Activated CD4-positive, alpha-beta T cell treated with anti-CD3 and anti-CD28 coated beads for 48 hours (primary cell): ENCODE measurements around the gene COL1A1.

Source experiments
- DNase-seq: peaks from one replicate; pipeline ENCODE4 v3.0.0-alpha.2; 2020

COL1A1 gene

GRCh38 chr17:50185631-50186471 lies 15.6 kb downstream of the COL1A1 start:
- no peak for DNase-seq

GRCh38 chr17:50184611-50185398 lies 16.6 kb downstream of the COL1A1 start:
- DNase-seq: no peak

DNA sequence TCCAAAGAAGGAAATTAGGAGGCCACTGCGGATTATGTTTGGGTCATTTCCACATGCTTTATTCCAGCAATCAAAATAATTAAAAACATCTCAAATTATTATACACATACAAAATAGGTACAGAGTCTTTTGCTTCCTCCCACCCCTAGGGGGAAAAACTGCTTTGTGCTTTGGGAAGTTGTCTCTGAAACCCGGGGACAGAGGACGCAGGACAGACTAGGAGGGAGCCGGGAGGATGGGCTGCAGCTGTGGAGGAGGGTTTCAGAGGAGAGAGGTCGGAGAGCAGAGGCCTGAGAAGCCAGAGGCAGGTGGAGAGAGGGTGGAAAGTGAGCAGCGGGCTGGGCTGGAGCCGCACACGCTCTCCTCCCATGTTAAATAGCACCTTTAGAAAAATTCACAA lies 17.4 kb downstream of the COL1A1 start:
- no peak for DNase-seq

DNA sequence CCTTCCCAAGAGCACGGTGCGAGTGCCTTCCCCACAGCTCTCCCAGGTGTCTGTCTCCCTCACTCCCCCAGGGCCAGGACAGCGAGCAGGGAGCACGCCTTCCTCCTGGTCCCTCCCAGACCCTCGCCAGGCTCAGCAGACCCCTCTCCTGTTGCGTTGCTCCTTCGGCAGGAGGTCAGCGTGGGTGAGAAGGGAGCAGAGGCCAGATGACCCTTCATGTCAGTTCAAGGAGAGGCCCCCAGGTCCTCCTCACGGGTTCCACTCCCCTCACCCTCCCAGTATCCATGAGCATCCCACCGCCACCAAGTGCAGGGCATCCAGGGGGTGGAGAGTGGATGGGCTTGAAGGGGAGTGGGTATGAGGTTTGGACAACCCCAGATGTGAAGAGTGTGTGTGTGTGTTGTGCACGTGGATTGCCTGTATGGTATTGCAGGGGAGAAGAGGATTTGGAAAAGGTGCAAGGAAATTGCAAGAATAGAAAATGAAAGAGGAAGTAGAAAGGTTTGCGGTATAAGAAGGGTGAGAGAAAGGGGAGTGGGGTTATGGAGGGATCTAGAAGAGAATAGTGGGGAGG lies 17.9 kb downstream of the COL1A1 start:
- no peak for DNase-seq

DNA sequence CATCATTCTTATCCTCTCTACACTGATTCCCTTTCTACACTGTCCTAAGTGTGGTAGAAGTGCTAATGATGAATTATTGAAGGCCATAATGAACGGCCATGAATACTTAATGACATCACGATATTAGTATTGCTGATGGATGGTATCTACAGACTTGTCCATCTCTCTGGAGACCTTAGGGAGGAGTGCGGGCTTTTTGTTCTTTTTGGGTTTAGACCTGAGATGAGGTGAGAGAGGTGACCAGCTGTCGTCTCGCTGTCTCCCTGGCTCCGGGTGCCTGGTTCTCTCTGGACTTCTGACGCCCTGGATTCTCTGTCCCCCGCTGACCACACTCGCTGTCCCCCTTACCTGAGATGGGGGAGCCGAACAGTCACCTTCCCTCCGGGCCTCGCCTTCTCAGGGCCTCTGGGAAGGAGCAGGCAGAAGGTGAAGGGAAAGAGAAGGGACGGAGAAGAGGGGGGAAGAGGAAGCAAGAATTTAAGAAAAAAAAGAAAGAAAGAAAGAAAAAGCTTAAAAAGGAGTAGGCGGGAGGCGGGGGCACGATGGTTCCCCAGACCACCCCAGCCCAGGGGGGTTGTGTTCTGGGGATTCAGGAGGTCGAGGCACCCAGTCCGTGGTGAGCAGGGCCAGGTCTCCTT lies 18.5 kb downstream of the COL1A1 start:
- DNase-seq: no peak

GRCh38 chr17:50181591-50182560 lies 19.6 kb downstream of the COL1A1 start:
- no peak for DNase-seq

DNA sequence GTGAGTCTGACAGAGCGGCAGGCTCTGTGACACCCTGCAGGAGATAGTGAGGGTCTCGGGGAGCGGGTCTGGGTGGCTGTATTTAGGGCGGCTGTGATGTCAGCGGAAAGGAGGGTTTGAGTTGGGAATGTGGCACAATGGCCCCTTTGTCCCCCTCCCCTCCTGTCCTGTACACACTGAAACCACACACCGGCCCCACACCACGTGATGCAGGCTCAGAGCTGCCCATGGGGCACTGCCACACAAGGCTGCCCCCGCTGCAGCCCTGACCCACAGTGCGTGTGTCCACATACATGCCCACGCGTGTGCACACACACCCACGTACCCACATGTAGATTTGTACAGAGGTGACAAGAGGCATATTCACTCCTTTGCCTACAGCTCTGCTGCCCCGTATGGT lies 20.3 kb downstream of the COL1A1 start:
- DNase-seq: no peak

DNA sequence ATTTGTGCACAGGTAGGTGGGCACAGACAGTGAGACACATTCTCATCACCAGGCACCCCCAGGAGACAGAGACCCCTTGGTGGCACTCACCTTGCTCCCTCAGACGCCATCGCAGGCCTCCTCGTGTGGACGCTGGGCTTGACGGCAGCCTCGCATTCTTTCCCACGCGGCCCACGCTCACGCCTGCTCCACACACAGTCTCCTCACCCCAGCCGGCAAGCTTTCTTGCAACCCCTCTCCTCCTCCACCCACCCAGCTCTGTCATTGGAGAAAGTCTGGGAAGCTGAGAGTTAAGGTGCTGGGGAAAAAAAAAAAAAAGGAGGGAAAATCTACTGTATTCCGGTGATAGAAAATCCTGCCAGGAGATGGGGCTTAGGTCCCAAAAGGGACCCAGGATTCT lies 20.8 kb downstream of the COL1A1 start:
- DNase-seq: no peak

DNA sequence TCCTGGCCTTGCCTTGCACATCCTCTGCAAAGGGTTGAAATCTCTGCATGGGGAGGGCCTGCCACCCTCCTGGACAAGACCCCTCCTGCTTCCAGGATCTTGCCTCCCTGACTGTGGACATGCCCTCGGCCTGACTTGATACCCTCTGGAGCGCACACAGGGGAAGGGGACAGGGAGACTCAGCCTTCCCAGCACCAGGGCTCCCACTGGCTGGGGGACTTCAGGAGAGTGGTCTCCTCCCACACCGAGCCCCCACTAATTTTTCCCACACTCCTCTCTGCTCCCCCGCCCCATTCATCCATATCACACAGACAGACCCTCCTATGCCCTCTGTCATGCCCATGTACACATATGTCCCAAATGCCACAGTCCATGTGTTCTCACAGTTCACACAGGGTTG lies 21.3 kb downstream of the COL1A1 start:
- DNase-seq: no peak

DNA sequence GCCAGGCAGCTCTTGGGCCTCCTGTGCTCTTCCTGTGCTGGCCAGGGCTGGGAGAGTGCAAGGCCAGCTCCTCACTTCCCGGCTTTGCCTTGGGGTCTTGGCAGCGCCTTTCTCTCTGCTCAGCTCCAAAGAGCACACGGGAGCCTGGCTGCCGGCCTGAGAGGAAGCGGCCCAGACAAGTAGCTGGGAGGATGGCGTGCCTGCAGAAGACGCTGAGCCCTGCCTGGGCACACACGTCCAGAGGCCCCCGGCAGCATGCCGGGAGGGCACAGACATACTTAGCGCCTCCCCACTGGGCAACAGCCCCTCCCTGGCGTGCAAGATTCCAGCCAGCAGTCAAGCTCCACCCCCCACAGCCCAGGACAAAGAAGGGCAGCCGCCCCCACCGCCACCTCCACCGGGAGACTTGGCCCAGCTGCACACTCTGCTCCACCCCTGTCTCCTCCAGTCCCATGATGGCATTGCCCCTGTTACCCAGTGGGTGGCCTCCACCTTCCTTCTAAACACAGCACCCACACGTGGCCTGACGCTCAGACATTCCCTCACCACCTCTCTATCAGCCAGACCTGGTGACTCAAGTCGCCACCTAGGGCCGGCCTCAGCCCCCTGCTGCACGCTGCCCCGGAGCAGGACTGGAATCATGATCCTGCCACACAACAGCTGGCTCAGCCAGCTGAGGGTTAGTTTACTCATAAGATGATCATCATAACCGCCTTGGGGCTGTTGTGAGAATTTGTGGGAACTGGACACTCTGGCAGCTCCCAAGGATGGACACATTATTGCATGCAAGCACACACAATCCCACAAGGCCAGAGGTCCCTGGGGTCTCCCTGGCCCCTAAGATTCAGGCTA lies 23.2 kb downstream of the COL1A1 start:
- peak; percentile 65 for DNase-seq

DNA sequence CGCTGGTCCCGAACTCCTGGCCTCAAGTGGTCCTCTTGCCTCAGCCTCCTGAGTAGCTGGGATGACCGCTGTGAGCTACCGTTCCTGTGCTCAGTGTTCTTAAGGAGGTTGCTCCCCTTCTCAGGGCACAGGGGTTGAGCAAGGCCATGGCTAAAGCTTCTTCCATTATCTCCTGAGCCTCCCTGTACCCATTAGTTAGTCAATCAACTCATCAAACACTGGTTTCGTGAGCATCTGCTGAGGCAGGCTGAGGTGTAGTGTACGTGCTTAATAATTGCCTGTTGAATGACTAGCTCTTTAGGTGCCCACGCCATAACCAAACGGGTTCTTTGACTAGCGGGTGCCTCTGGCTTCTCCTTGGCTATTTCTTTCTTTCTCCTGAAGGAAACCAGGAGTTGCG lies 24.0 kb downstream of the COL1A1 start:
- DNase-seq: no peak

- DNase-seq: no peak
These were observed 24.7 kb downstream of the COL1A1 start for GRCh38 chr17:50176559-50177357.

DNA sequence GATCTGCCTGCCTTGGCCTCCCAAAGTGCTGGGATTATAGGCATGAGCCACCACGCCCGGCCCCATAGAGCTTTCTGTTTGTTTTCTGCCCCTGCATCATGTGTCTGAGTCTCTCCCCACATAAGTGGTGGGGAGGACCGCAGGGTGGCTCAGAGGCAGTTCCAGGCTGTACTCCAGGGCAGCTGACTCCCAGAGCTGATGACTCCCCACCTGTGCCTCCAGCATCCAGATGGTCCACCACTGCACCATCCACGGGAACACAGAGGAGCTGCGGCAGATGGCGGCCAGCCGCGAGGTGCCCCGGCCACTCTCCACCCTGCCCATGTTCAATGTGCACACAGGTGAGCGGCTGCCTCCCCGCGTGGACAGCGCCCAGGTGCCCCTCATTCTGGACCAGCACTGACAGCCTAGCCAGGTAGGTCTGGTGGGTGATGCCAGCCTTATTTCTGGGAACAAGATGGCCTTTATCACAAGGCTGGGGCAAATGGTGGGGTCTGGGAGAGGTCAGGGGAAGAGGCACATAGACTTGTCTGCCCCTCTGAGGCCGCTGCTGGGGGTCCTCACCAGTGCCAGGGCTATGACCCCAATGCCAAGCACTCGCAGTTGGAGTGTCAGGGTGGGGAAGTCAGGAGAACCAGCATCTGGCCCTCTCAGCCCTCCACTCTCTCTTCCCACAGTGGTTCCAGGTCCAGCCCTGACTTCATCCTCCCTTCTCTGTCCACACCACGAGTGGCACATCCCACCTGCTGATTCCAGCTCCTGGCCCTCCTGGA lies 26.2 kb downstream of the COL1A1 start:
- no peak for DNase-seq

DNA sequence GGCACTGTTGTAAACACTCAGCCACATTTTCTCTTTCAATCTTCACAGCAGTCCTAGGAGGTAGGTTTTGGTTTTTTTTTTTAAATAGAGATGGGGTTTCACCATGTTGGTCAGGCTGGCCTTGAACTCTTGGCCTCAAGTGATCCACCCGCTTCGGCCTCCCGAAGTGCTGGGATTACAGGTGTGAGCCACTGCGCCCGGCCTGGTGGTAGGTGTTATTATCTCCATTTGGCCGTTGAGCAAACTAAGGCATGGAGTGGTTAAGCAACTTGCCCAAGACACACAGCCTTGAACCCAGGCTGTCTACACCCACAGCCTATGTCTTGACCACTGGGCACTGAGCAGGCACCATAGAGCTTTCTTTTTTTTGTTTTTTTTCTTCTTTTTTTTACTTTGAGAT lies 27.0 kb downstream of the COL1A1 start:
- DNase-seq: no peak

GRCh38 chr17:50173335-50173941 lies 28.0 kb downstream of the COL1A1 start:
- no peak for DNase-seq

GRCh38 chr17:50172936-50173334 lies 28.5 kb downstream of the COL1A1 start:
- no peak for DNase-seq

GRCh38 chr17:50172130-50172529 lies 29.3 kb downstream of the COL1A1 start:
- no peak for DNase-seq

DNA sequence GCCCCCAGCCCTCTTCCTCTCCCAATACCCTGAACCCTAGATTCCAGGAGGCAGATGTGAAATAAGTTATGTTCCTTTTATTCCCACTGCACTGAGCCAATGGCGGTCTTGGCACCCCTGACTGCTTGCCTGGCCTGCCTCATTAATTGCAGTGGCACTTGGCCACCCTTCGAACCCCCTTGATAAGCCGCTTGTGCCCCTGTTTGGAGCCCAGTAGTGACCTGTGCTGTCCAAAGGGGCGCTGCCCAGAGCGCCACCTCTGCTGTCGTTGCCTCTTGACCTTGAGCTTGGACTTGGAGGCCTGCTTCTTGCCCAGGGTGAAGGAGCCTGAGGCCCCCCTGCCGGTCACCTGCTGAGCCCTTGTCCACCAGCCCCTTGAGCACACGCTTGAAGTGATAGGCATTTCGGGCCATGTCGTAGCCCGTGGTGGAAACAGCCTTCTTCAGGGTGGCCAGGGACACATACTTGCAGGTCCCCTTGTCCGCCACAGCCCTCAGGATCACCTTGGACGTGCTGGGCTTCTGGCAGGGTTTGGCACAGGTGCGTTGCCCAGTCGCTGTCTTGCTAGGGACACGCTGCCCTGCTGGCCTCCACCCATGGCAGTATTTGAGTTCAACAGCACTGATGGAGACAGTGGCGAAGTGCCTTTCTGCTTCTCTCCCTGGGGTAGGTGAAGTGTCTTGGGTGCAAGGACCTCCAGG lies 29.9 kb downstream of the COL1A1 start:
- no peak for DNase-seq
